Measurements from ENCODE around the gene RNF186. TPM values are rescaled to one million over a fixed set of nuclear protein-coding genes. Genes with fewer than 3 reads are reported as not detected.

RNF186 gene
- total and polyA plus RNA-seq, 2 donors (not counting 1 experiment from before 2014, with no cell fraction given): not detected

GRCh38 chr1:19858893-19859292, 43.8 kb upstream of the RNF186 start:
- ChIA-PET POLR2A (no interaction called here), CTCF (no interaction called here)
- Histone ChIP-seq H3K9ac (ENCODE audit: low read length) (no peak overlapping the region), H3K4me1 (ENCODE audit: control insufficient read depth in 2 of 2, insufficient read depth in 2 of 2, low read length in 2 of 2) (no peaks in the 10 kb centered on the region), H3K27me3 (replicated peaks in 1 of 4; ENCODE audit: control extremely low read depth in 1 of 4, control insufficient read depth in 3 of 4, insufficient read depth in 4 of 4, low read length in 3 of 4) (peaks cover 0 to 6% (median 1%) of the 10 kb centered on the region in 4 experiments), H3K9me3 (ENCODE audit: control extremely low read depth in 1 of 3, control insufficient read depth in 2 of 3, insufficient read depth in 1 of 3, low read length in 2 of 3) (peaks cover 0 to 5% (median 2%) of the 10 kb centered on the region in 3 donors), H3K4me2 (replicated peaks; ENCODE audit: low read depth, low read length, poor library complexity, severe bottlenecking) (no peak overlapping the region), H3K27ac (ENCODE audit: low read length in 2 of 2) (no peak overlapping the region), H3K79me2 (ENCODE audit: control insufficient read depth, insufficient read depth, low read length) (no peaks in the 10 kb centered on the region), H2AFZ (ENCODE audit: insufficient read depth, low read depth, low read length, poor library complexity, severe bottlenecking) (no peak overlapping the region), H4K20me1 (ENCODE audit: control insufficient read depth, insufficient read depth, low read length, poor library complexity, severe bottlenecking) (no peaks in the 10 kb centered on the region), H3K4me3 (ENCODE audit: control extremely low read depth in 1 of 5, extremely low read depth in 1 of 5, insufficient read depth in 1 of 5, low read depth in 2 of 5, low read length in 4 of 5) (no peak overlapping the region), H3K36me3 (replicated peaks in 1 of 2; ENCODE audit: control extremely low read depth in 1 of 2, control insufficient read depth in 1 of 2, extremely low read depth in 1 of 2, insufficient read depth in 2 of 2, low read length in 1 of 2) (no peaks in the 10 kb centered on the region)
- peaks cover 2% of the 10 kb centered on the region for H3K4me1 Mint-ChIP-seq
- intact Hi-C loops (cut with micrococcal nuclease): no loop called here
- H3K27me3 Mint-ChIP-seq: peaks cover 42% of the 10 kb centered on the region
- DNase-seq (no peak), ATAC-seq (ENCODE audit: low read depth) (no peak)
- H3K4me3 Mint-ChIP-seq: no peak overlapping the region
- no peak for TF ChIP-seq CTCF (IDR thresholded peaks at IDR 0.05)
- TF ChIP-seq EZH2 (IDR thresholded peaks at IDR 0.05; ENCODE audit: borderline replicate concordance, insufficient read depth, low read depth, low read length, poor library complexity, severe bottlenecking): no peak
- H3K27ac Mint-ChIP-seq: no peak overlapping the region
- peaks cover 7% of the 10 kb centered on the region for H3K9me3 Mint-ChIP-seq (ENCODE audit: insufficient read depth)
- 0% methylated on average over 4 of the region's 5 CpGs for WGBS (ENCODE audit: insufficient coverage)

- Histone ChIP-seq H3K4me1 (ENCODE audit: control insufficient read depth in 2 of 2, insufficient read depth in 2 of 2, low read length in 2 of 2) (no peaks in the 10 kb centered on the region), H3K4me2 (replicated peaks; ENCODE audit: low read depth, low read length, poor library complexity, severe bottlenecking) (no peak overlapping the region), H3K27me3 (replicated peaks in 1 of 4; ENCODE audit: control extremely low read depth in 1 of 4, control insufficient read depth in 3 of 4, insufficient read depth in 4 of 4, low read length in 3 of 4) (peaks cover 0 to 2% (median 1%) of the 10 kb centered on the region in 4 experiments), H2AFZ (ENCODE audit: insufficient read depth, low read depth, low read length, poor library complexity, severe bottlenecking) (no peak overlapping the region), H3K9me3 (ENCODE audit: control extremely low read depth in 1 of 3, control insufficient read depth in 2 of 3, insufficient read depth in 1 of 3, low read length in 2 of 3) (no peaks in the 10 kb centered on the region), H3K9ac (ENCODE audit: low read length) (no peak overlapping the region), H3K4me3 (ENCODE audit: control extremely low read depth in 1 of 5, extremely low read depth in 1 of 5, insufficient read depth in 1 of 5, low read depth in 2 of 5, low read length in 4 of 5) (no peak overlapping the region), H3K36me3 (replicated peaks in 1 of 2; ENCODE audit: control extremely low read depth in 1 of 2, control insufficient read depth in 1 of 2, extremely low read depth in 1 of 2, insufficient read depth in 2 of 2, low read length in 1 of 2) (no peaks in the 10 kb centered on the region), H3K79me2 (ENCODE audit: control insufficient read depth, insufficient read depth, low read length) (no peaks in the 10 kb centered on the region), H4K20me1 (ENCODE audit: control insufficient read depth, insufficient read depth, low read length, poor library complexity, severe bottlenecking) (no peaks in the 10 kb centered on the region), H3K27ac (ENCODE audit: low read length in 2 of 2) (no peak overlapping the region)
- ATAC-seq (ENCODE audit: low read depth): no peak
- ChIA-PET CTCF (interaction anchor here (0.7 kb wide), 2 partner anchors 21 to 768 kb away, joined by 4 read pairs; no protein-coding TSS in a partner anchor), POLR2A (no interaction called here)
- H3K4me1 Mint-ChIP-seq: peaks cover 2% of the 10 kb centered on the region
- TF ChIP-seq CTCF (IDR thresholded peaks at IDR 0.05): no peak
- no peak for TF ChIP-seq EZH2 (IDR thresholded peaks at IDR 0.05; ENCODE audit: borderline replicate concordance, insufficient read depth, low read depth, low read length, poor library complexity, severe bottlenecking)
- no peak overlapping the region for H3K4me3 Mint-ChIP-seq
- no peaks in the 10 kb centered on the region for H3K9me3 Mint-ChIP-seq (ENCODE audit: insufficient read depth)
- DNase-seq: no peak
- peaks cover 29% of the 10 kb centered on the region for H3K27me3 Mint-ChIP-seq
- intact Hi-C loops (cut with micrococcal nuclease): no loop called here
- H3K27ac Mint-ChIP-seq: no peak overlapping the region
Measured at GRCh38 chr1:19854866-19855265, 39.8 kb upstream of the RNF186 start.
